DMS53 treated with DMSO at 0.1 percent for 48 hours (cell line): ENCODE measurements around the gene POLR2A.

Experiments used
- DNase-seq: peaks from one replicate; lab custom pipeline; 2025; ENCODE audit not compliant: unreplicated experiment; lab: John Stamatoyannopoulos, UW

Gene POLR2A

DNA sequence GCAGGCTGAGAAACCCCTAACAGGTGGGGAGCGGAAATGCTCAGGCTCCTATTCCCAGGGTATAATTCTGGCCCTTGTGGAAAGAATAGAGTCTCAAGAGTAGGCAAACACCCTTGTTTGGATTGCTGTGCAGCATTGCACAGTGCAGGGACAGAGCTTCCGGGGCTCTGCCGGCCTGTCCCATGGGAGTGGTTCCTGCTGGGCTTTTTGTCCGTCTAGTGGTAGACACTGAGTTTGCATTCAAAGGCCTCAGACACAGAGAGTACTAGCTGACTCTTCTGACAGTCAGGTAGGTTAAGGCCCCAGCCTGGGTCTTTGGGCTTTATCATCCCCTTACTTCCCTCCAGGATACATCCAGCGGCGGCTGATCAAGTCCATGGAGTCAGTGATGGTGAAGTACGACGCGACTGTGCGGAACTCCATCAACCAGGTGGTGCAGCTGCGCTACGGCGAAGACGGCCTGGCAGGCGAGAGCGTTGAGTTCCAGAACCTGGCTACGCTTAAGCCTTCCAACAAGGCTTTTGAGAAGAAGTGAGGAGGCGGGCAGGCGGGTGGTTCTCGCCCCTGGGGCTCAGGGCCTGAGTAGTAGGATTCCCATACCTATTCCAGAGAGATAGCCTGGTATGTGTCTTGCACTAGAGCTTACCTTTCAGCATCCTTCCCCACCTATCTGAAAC lies 18.1 kb downstream of the POLR2A start:
- no peak for DNase-seq

DNA sequence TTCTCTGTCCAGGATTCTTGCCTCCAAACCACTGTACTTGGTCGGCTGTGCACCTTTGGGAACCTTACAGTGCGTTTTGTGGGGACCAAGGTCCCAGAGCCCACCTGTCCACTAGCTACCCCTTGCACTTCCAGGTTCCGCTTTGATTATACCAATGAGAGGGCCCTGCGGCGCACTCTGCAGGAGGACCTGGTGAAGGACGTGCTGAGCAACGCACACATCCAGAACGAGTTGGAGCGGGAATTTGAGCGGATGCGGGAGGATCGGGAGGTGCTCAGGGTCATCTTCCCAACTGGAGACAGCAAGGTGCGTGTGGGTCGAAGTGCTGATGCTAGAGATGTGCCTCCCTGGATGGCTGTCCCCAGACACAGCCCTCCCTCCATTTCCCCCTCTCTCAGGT lies 18.8 kb downstream of the POLR2A start:
- DNase-seq: no peak

DNA sequence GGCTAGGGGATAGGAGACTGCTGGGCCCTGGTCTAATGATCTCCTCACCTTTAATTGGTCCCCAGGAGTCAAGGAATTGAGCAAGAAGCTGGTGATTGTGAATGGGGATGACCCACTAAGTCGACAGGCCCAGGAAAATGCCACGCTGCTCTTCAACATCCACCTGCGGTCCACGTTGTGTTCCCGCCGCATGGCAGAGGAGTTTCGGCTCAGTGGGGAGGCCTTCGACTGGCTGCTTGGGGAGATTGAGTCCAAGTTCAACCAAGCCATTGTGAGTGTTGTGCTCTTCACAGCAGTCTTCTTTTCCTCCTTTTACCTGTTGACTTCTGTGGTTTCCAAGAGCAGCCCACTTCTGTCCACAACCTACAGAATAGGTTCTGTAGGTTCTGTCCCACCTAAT lies 19.4 kb downstream of the POLR2A start:
- DNase-seq: no peak

DNA sequence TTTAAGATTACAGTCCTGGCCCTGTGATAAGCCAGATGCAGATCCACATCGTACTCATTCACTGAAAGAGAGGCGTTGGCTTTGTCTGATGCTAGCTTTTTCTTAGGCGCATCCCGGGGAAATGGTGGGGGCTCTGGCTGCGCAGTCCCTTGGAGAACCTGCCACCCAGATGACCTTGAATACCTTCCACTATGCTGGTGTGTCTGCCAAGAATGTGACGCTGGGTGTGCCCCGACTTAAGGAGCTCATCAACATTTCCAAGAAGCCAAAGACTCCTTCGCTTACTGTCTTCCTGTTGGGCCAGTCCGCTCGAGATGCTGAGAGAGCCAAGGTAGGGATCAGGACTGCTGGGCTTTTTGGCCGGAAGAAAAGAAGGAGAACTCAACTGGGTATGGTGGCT lies 24.0 kb downstream of the POLR2A start:
- no peak for DNase-seq

DNA sequence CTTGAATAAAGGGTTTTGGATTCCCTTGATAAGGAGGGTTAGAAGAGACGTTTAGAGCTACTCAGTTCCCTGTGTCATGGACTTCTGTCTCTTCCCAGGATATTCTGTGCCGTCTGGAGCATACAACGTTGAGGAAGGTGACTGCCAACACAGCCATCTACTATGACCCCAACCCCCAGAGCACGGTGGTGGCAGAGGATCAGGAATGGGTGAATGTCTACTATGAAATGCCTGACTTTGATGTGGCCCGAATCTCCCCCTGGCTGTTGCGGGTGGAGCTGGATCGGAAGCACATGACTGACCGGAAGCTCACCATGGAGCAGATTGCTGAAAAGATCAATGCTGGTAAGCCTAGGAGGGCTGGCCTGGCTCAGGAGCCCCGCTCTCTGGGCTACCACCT lies 24.7 kb downstream of the POLR2A start:
- no peak for DNase-seq

DNA sequence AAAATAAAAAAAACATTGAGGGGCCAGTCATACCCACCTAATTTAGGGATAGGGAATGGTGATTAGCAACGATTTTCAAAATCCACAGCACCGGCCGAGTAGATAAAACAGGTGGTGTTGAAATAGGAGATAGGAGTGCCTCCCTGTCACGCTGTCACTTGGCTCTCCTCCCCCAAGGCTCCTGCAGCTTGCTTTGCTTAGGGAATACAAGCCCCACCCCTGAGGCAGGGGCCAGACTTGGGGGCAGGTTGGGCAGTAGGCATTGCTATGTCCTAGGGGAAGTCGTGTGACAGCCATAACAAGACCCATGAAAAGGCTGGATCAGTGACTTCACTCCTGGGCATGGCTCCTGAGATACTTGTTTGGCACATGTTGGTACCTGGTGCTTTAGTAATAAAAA lies 25.8 kb downstream of the POLR2A start:
- DNase-seq: no peak

DNA sequence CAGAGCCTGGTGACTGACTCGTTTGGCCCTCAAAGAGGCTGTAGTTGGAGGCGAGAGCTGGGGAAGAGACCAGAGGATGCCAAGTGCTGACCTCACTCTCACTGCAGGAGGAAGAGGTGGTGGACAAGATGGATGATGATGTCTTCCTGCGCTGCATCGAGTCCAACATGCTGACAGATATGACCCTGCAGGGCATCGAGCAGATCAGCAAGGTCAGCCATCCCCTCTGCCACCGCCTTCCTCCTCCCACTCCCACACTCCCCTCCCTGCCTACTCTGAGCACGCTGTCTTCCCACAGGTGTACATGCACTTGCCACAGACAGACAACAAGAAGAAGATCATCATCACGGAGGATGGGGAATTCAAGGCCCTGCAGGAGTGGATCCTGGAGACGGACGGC lies 26.9 kb downstream of the POLR2A start:
- DNase-seq: no peak

DNA sequence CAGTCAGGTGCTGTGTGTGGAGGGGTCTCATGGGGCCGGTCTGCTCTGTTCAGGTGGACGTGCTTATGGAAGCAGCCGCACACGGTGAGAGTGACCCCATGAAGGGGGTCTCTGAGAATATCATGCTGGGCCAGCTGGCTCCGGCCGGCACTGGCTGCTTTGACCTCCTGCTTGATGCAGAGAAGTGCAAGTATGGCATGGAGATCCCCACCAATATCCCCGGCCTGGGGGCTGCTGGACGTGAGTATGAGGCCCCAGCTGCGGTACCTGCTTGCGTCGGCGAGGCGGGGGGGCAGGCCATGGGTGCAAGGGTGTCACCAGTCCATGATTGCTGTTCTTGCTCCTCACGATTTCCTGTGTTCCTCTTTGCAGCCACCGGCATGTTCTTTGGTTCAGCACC lies 27.9 kb downstream of the POLR2A start:
- no peak for DNase-seq

DNA sequence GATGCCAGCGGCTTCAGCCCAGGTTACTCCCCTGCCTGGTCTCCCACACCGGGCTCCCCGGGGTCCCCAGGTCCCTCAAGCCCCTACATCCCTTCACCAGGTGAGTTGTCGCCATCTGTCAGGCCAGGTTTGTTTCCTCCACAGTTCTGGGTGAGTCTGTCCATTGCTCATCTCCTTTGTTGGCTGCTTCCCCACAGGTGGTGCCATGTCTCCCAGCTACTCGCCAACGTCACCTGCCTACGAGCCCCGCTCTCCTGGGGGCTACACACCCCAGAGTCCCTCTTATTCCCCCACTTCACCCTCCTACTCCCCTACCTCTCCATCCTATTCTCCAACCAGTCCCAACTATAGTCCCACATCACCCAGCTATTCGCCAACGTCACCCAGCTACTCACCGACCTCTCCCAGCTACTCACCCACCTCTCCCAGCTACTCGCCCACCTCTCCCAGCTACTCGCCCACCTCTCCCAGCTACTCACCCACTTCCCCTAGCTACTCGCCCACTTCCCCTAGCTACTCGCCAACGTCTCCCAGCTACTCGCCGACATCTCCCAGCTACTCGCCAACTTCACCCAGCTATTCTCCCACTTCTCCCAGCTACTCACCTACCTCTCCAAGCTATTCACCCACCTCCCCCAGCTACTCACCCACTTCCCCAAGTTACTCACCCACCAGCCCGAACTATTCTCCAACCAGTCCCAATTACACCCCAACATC lies 28.8 kb downstream of the POLR2A start:
- no peak for DNase-seq

DNA sequence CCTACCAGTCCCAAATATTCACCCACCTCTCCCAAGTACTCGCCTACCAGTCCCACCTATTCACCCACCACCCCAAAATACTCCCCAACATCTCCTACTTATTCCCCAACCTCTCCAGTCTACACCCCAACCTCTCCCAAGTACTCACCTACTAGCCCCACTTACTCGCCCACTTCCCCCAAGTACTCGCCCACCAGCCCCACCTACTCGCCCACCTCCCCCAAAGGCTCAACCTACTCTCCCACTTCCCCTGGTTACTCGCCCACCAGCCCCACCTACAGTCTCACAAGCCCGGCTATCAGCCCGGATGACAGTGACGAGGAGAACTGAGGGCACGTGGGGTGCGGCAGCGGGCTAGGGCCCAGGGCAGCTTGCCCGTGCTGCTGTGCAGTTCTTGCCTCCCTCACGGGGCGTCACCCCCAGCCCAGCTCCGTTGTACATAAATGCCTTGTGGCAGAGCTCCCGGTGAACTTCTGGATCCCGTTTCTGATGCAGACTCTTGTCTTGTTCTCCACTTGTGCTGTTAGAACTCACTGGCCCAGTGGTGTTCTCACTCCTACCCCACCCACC lies 29.8 kb downstream of the POLR2A start:
- DNase-seq: no peak

DNA sequence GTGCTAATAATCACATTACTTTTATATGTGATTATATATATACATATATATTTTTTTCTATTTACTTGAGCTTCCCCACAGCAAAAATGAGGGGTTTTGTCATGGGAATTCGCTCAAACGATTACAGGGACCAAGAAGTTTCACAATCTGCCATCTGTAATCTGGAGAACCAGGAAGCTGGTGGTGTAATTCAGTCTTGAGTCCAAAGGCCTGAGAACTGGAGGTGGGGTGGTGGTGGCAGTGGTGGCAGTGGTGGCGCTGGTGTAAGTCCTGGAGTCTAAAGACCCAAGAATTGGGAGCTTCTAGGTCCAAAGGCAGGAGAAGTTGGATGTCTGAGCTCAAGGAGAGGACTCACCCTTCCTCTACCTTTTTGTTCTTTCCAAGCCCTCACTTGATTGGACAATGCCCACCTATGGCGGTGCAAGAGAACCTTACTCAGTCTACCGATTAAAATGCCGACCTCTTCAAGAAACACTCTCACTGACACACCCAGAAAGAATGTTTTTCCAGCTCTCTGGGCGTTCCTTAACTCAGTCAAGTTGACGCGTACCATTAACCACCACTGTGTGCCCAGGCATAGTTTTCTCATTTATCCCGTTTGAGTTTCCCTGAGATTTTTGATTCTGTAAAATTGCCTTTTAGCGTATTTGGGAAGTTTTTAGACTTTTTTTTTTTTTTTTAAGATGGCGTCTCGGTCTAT lies 31.9 kb downstream of the POLR2A start:
- DNase-seq: no peak

DNA sequence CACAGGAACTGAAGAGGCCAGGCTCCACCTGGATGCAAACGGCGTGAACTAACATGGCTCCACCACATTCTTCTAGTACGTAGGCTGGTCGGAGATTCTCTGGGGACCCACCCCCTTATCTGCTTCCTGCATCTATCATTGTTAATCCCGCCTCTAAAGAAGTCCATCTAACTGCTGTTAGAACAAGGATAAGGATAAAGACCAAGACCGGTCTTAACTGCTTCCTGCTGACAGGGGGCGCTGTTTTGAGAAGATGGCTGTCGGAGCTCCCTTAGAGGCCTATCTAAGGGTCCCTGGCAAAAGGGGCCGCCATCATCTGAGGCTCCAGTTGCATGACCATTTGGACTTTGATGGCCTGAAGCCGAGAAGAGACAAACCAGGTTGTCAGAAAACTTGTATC lies 38.9 kb downstream of the POLR2A start:
- no peak for DNase-seq

DNA sequence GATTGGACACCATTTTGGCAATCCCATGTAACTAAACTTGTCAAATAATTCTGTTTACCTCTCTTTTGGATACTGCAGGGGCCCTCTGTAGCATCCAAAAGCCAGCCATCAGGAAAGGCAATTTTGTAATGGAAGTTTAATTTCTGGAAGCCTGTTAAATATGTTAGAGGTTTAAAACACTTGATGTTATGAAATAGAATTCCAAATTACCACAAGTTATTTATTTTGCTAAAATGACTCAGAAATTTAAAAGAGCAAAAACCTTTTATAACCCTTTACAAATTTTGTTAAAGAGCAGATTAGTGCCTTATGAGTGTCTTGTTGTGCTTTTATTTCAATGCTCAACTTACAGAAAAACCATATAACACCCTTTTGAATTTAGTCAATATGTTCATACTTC lies 44.7 kb downstream of the POLR2A start:
- DNase-seq: no peak

DNA sequence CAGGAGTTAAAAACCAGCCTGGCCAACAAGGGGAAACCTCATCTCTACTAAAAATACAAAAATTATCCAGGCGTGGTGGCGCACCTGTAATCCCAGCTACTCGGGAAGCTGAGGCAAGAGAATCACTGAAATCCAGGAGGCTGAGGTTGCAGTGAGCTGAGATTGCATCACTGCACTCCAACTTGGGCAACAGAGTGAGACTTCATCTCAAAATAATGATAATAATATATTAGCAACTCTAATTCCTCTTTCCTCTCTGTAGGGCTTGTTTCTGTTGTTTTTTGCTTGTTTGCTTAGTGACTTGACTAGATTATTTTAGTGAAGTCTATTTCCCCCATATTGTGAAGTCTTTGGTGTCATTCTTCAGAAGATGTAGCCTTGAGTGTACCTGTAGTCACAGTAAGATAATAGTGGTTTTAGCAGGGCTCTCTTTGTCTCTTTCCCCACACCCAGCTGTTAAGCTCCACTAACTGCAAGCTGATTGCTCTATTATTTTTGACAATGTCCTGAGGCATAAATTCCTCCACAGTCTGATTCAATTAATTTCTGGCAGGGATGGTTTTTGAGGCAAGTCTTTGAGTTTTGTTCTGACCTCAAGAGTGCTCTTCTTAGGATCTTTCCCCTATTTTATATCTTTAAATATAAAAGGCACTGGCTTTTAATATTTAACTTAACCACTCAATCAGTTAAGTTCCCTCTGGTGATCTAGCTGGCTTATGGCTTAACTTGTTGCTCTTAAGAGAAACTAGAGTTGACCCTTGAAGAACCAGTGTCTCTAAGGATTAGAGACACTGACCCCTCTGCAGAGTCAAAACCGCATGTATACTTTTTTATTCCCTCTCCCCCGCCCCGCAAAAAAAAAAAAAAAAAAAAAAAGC lies 46.1 kb downstream of the POLR2A start:
- no peak for DNase-seq

DNA sequence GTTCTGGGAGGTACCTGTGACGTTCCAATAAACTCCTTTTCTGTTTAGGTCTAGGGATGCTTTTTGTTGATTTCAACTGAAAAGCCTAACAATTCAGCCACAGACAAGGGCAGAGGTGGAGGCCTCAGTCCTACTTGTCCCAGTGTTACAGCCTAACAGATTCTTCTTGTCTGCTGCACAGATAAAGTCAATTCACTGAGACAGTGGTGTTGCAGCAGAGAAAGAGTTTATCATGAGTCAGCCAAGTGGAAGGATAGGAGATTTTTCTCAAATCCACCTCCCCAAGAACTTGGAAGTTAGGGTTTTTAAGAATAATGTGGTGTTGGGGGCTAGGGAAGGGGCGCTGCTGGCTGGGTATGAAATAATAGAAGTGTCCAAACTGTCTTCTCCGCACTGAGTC lies 53.9 kb downstream of the POLR2A start:
- no peak for DNase-seq

DNA sequence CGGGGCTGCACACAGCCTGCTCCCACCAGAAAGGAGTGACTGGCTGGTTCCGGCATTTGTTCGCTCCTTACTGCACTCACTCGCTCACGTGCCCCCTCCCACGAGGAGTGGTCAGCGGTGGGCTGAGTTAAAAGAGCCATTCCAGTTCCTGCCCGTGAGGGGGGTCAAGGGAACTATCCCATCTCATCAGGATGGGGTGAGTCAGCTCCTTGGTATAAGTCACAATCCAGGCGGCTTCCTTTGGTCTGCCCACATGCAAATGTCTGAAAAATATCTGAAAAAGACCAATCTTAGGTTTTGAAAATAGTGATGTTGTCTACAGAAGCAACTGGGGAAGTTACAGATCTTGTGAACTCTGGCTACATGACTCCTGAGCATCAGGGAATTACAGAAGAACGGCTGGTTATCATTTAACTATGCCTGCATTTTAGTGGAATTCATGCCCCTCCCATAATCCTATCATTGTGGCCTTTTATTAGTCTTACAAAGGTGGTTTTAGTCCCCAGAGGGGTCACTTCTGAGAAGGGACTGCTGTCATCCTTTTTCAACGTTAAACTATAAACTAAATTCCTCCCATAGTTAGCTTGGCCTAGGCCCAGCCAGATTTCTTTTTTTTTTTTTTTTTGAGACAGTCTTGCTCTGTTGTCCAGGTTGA lies 54.9 kb downstream of the POLR2A start:
- DNase-seq: no peak

DNA sequence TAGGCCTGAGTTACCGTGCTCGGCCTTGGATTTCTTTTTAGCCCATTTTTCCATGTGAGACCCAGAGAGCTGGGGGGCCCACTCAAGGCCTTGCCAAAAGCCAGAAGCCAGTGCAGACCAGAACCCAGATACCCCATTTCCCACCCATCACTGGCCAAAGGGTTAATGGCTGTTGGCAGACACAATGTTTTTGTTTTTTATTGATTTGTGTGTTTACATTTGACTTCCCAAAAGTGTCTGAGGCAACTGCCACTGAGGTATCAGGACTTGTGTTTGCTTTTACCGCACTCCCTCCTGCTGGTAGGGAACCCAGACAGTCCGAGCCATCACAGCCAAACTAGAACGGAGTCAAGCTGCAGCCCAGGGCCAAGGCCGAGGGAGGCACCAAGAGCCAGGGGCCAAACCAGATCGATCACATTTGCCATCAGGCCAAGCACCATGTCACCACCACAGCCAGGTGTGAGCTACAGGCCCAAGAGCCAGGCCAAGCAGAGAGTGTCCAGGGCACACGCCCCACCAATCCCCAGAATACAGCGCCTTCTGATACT lies 57.0 kb downstream of the POLR2A start:
- no peak for DNase-seq

DNA sequence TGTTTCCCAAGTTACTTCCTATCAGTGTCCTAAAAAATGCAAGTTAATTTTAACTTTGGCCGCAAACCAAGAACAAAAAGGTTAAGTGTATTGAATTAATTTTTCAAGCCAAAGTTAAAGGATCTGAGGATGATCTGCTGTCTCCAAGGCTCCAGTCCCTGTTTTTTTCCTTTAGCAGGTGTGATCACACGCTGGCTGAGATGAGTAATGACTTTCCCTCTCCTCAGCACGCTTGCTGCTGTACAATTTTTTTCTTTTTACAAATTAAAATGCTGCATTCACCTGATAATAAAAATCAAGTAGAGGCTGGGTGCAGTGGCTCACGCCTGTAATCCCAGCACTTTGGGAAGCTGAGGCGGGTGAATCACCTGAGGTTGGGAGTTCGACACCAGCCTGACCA lies 60.7 kb downstream of the POLR2A start:
- DNase-seq: no peak

DNA sequence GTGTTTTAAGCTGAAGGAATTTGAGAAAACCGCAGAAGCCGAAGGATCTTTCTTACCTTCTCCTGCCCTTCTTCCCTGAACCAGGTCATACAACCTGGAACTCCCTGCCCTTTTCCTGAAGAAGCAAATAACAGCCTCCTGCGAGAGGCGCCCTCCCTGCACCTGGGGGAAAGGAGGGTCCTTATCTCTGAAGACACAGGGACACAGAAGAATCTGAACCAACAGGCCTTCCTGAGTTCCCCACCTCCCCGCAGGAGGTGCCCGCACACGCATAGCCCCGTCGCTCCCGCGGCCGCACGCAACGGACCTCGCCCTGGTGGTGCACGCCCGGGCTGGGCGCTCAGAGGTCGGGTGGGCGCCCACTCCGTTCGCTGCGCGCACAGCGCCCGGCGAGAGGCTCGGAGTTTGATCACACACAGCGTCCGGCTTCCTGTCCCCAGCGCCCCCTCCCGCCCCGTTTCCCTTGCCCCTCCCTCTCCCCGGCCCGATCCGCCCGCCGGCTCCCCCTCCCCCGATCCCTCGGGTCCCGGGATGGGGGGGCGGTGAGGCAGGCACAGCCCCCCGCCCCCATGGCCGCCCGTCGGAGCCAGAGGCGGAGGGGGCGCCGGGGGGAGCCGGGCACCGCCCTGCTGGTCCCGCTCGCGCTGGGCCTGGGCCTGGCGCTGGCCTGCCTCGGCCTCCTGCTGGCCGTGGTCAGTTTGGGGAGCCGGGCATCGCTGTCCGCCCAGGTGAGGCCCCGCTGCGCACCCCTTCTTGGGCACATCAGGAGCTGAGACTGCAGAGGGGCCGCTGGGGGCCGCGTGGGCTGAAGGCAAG lies 64.6 kb downstream of the POLR2A start, which contains the start of gene TNFSF12:
TNFSF12 (plus strand) TSS at position 474 of the 816 bp plus-strand sequence; CDS start at position 570, 96 bp downstream.
- no peak for DNase-seq
